HG03457 (cell line): Measurements from ENCODE around the gene ZIK1.

Experiments used
- ATAC-seq: cut with Tn5 transposase; IDR thresholded peaks from one replicate; pipeline ENCODE4 v1.9.1; 2021; ENCODE audit warnings: moderate number of reproducible peaks; ENCODE audit not compliant: unreplicated experiment

ZIK1 gene

DNA sequence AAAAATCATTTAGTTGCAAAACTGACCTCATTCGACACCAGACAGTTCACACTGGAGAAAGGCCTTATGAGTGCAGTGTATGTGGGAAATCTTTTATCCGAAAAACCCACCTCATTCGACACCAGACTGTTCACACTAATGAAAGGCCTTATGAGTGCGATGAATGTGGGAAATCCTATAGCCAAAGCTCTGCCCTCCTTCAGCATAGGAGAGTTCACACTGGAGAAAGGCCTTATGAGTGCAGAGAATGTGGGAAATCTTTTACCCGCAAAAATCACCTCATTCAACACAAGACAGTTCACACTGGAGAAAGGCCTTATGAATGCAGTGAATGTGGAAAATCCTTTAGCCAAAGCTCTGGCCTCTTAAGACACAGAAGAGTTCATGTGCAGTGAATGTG, 23.0 kb downstream of the ZIK1 start:
- no peak for ATAC-seq

DNA sequence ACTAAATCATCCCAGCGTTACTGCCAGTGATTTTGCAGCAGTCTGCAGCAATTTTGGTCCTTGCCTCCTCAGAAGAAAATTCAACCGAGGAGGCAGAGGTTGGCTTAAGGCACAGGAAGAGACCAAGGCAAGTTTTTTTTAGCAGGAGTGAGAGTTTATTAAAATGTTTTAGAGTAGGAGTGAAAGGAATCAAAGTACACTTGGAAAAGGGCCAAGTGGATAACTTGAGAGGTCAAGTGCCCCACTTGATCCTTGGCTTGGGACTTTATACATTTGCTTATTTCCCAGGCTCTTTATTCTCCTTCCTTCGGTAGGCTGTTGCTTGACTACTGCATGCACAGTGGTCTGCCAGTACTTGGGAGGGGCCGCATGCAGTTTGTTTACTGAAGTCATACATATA, 27.2 kb downstream of the ZIK1 start:
- no peak for ATAC-seq

DNA sequence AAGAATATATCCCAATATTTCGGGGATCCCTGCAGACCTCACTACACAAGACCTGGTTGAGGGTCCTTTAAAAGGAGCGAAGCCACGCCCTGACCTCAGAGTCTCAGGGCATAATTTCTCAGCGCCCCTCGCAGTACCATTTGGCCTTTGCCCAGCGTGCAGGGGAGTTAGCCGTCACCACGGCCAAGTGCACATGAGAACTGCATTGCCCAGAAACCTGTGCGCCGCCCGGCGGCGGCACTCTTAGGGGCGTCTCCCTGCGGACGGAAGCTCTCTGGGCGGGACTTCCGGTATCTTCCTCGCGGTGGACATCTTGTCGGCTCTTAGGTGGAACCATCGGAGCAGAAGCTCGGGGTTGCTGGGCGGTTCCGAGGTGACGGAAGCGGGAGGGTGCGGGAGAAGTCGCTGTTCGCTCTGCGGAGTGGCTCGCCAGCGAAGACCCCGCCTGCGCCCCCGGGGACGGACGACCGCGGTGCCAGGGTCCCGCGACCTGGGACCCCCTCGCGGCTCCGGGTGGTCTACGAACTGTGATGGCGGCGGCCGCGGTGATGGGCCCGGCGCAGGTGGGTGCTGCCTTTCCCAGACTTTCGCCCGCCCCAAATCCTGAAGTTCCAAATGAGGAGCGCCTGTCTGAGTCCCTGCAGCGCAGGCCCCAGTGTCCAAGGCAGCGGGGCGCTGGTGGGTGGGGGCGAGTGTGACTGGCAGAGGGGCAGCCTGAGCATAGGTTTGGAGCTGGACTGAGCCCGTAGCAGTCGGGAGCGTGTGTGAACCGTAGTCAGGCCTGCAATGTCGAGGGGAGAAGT, 30.2 kb downstream of the ZIK1 start, which contains the start of gene ZNF134:
ZNF134 (plus strand) TSS at position 302 of the 803 bp plus-strand sequence. CDS start 5,227 bp downstream, outside the sequence.
- ATAC-seq, result peak; percentile 84

DNA sequence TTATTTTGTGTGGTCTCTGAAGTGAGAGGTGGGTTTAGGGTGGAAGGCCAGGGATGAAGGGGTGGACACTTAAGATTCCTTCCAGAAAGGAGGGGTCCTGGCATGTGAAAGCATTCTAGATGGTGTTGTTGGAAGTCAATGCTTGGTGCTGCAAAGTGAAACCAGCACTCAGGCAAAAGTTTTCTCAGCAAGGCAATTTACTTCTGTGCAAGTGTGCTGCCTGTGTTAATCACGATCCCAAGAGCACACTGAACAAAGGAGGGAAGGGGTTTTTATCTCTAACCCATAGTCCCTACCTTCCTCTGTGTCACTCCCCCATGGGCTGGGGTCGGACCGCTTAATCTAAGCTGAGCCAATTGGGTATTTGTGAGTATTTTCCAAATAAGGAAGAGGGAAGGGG, 31.4 kb downstream of the ZIK1 start:
- no peak for ATAC-seq

DNA sequence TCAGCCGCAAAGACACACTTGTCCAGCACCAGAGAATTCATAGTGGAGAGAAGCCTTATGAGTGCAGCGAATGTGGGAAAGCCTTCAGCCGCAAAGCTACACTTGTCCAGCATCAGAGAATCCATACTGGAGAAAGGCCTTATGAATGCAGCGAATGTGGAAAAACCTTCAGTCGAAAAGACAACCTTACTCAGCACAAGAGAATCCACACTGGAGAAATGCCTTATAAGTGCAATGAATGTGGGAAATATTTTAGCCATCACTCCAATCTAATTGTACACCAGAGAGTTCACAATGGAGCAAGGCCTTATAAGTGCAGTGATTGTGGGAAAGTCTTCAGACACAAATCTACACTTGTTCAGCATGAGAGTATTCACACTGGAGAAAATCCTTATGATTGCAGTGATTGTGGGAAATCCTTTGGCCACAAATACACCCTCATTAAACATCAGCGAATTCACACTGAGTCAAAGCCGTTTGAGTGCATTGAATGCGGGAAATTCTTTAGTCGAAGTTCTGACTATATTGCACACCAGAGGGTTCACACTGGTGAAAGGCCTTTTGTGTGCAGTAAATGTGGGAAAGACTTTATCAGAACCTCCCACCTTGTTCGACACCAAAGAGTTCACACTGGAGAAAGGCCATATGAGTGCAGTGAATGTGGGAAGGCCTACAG, 36.9 kb downstream of the ZIK1 start:
- ATAC-seq, result no peak

DNA sequence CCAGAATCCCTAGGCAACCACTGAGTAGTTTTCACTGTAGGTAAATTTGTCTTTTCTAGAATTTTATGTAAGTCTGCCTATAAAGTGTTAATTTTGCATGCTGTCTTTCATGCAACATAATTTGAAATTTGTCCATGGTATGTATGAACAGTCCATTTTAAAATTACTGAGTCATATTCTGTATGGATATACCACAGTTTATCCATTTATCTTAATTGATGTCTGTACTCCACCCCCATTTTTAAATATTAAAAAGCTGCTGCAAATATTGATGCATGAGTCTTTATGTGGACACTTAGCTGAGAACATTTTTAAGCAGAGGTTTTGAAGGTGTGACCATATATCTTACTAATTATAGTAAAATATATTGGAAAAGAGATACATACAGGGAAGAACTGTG, 39.1 kb downstream of the ZIK1 start:
- no peak for ATAC-seq

DNA sequence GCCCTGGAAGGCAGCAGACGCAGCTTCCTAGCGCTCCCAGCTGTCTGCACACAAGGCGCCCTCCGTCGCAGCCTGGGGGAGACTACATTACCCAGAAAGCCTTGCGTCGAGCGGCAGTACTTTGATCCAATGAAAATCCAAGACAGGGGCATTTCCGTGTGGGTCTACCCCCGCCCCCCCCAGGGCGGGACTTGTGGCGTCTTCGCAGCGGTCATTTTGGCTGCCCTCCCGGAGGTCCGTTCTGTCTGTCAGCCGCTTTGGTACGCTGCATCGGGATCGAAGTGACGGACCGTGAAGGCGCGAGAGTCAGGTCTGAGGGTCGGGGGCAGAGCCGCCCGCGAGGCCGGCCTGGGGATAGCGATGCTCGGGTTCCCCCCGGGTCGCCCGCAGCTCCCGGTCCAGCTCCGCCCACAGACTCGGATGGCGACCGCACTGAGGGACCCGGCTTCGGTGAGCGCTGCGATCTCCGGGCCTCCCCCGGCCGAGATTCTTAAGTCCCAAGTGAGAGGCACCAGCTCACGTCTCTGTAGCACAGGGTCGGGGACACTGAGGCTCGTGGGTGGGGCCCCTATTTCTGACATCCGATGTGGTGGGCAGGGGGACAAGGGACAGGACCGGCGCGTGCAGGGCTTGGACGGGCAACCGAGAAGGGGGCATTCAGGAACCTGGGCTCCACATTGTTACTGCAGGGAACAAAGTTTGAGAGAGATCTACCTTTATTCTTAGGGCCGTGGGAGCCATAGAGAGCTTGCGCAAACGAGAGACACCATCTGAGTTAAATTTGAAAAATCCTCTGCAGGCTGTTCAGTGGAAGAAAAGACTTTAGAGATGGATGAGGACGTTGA, 49.3 kb downstream of the ZIK1 start, which contains the start of gene ZNF211:
ZNF211 (plus strand) TSS at position 182 of the 845 bp plus-strand sequence; CDS start at position 361, 179 bp downstream.
- peak; percentile 82 for ATAC-seq

DNA sequence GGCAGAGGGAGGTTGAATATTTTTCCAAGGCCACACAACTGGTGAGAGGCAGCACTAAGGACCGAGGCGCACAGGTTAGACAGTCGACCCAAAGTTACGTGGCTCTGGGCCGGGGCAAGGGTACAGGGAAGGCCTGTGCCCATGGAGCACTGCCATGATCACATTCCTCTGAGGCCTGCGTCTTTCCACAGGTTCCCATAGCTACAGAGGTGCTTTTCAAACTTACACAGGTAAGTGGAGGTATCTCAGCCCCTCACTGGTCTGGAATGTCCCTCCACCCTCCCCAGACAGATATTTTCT, 49.8 kb downstream of the ZIK1 start:
- no peak for ATAC-seq

DNA sequence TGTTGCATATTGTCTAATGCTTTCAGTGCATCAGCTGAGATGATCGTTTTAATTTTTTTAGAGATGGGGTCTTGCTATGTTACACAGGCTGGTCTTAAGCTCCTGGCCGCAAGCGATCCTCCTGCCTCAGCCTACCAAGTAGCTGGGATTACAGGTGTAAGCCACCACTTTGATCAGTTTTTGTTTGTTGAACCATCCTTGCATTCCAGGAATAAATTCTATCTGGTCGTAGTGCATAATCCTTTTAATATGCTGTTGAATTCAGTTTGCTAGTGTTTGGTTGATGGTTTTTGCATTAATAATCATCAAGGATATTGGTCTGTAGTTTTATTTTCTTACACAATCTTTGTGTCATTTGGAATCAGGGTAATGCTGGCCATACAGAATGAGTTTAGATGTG, 53.4 kb downstream of the ZIK1 start:
- ATAC-seq, result no peak

DNA sequence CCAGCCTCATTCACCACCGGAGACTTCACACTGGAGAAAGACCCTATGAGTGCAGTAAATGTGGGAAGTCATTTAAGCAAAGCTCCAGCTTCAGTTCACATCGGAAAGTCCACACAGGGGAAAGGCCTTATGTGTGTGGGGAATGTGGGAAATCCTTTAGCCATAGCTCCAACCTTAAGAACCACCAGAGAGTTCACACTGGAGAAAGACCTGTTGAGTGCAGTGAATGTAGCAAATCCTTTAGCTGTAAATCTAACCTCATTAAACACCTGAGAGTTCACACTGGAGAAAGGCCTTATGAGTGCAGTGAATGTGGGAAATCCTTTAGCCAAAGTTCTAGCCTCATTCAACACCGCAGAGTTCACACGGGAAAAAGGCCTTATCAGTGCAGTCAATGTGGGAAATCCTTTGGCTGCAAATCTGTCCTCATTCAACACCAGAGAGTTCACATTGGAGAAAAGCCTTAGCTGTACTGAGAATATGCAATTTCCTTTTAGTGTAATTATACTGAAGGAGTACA, 57.8 kb downstream of the ZIK1 start:
- no peak for ATAC-seq

DNA sequence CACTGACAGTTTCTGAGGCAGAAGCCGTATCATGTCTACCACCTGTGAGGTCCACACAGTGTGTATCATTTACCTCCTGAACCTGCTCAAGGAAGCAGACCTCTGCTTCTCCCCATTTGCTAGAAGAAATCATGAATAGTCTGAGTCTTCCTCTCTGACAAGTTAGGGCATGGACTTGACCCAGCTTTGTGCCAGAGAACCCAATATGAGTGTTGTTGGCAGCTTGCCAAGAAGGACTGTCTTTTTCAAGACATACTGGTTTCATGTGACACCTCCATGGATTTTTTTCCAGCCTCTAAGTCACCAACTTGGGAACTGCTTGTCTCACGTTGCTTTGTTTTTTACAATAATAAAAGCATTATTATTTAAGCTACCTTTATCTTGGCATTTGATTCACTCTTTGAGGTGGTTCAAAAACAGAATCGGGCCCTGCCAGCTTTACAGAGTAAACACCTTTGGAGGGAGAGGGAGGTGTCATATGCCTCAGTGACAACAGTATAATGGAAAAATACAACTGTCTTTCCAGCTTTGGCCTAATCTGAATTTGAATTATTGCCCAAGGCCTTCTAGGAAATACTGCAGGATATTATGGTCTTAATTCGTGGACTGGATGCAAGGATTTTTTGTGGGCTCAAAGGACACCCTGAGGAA, 58.6 kb downstream of the ZIK1 start:
- no peak for ATAC-seq
